DND-41 (cell line): Measurements from ENCODE around the gene SUN1.

Experiments used
- EZH2 ChIP-seq: IDR thresholded peaks from 3 replicates; pipeline ENCODE4 v1.6.1; 2012; ENCODE audit warnings: borderline replicate concordance, low read depth, mild to moderate bottlenecking, moderate library complexity, low read length, inconsistent platforms; ENCODE audit not compliant: severe bottlenecking
- TF ChIP-seq, protein P1 (sequence below): IDR thresholded peaks from 2 replicates; pipeline ENCODE4 v1.5.1; 2012; ENCODE audit warnings: borderline replicate concordance, low read length, moderate library complexity, mild to moderate bottlenecking; ENCODE audit not compliant: poor library complexity, severe bottlenecking; ENCODE audit errors: extremely low read depth

- TF ChIP-seq, protein P1, sequence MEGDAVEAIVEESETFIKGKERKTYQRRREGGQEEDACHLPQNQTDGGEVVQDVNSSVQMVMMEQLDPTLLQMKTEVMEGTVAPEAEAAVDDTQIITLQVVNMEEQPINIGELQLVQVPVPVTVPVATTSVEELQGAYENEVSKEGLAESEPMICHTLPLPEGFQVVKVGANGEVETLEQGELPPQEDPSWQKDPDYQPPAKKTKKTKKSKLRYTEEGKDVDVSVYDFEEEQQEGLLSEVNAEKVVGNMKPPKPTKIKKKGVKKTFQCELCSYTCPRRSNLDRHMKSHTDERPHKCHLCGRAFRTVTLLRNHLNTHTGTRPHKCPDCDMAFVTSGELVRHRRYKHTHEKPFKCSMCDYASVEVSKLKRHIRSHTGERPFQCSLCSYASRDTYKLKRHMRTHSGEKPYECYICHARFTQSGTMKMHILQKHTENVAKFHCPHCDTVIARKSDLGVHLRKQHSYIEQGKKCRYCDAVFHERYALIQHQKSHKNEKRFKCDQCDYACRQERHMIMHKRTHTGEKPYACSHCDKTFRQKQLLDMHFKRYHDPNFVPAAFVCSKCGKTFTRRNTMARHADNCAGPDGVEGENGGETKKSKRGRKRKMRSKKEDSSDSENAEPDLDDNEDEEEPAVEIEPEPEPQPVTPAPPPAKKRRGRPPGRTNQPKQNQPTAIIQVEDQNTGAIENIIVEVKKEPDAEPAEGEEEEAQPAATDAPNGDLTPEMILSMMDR: no peak
- no peak for TF ChIP-seq EZH2
Observed at GRCh38 chr7:910441-910861, 78.2 kb downstream of the SUN1 start.
